HepG2 (cell line): ENCODE measurements around the gene CREG2. TPM values are rescaled to one million over a fixed set of nuclear protein-coding genes. Genes with fewer than 3 reads are reported as not detected.

Experiments used
- GPN1 ChIP-seq: sonication (generic); formaldehyde crosslinking; IDR thresholded peaks from 2 replicates; pipeline ENCODE4 v1.5.1; 2020; ENCODE audit warnings: missing genetic modification reagents, borderline replicate concordance
- HIC2 ChIP-seq: sonication (generic); formaldehyde crosslinking; IDR thresholded peaks from 2 replicates; pipeline ENCODE4 v1.9.0; 2022; ENCODE audit warnings: low read depth, missing genetic modification reagents
- HNRNPLL ChIP-seq: fragments of 200-400 bp; formaldehyde crosslinking; IDR thresholded peaks from 2 replicates; pipeline ENCODE4 v1.6.1; 2017; ENCODE audit warnings: mild to moderate bottlenecking, low read depth, low read length; ENCODE audit not compliant: poor library complexity, severe bottlenecking
- HOXA9 ChIP-seq: sonication (generic); formaldehyde crosslinking; IDR thresholded peaks from 2 replicates; pipeline ENCODE4 v1.8.1; 2022; ENCODE audit warnings: missing genetic modification reagents, mild to moderate bottlenecking, moderate library complexity, borderline replicate concordance
- IRX3 ChIP-seq: sonication (generic); formaldehyde crosslinking; IDR thresholded peaks from 2 replicates; pipeline ENCODE4 v1.8.1; 2023; ENCODE audit warnings: mild to moderate bottlenecking, low read depth, missing genetic modification reagents, borderline replicate concordance
- JUN ChIP-seq: sonication (generic); formaldehyde crosslinking; IDR thresholded peaks from 2 replicates; pipeline ENCODE4 v1.4.0; 2020; ENCODE audit warnings: mild to moderate bottlenecking, missing genetic modification reagents
- MED1 ChIP-seq: sonication (generic); formaldehyde crosslinking; IDR thresholded peaks from 2 replicates; pipeline ENCODE4 v1.4.0; 2020; ENCODE audit warnings: missing genetic modification reagents
- PAF1 ChIP-seq: IDR thresholded peaks from 2 replicates; pipeline ENCODE4 v1.6.1; 2016; ENCODE audit warnings: missing genetic modification reagents, missing compliant biosample characterization
- PATZ1 ChIP-seq: sonication (generic); formaldehyde crosslinking; IDR thresholded peaks from 2 replicates; pipeline ENCODE4 v1.4.0; 2020; ENCODE audit warnings: missing genetic modification reagents
- PCBP1 ChIP-seq: fragments of 200-400 bp; formaldehyde crosslinking; IDR thresholded peaks from 2 replicates; pipeline ENCODE4 v1.6.1; 2017; ENCODE audit warnings: mild to moderate bottlenecking, low read depth, low read length, borderline replicate concordance
- PHB2 ChIP-seq: fragments of 450-650 bp; IDR thresholded peaks from 2 replicates; pipeline ENCODE4 v1.6.1; 2018; ENCODE audit not compliant: partially characterized antibody
- POGK ChIP-seq: sonication (generic); formaldehyde crosslinking; conservative IDR thresholded peaks from 2 replicates; pipeline ENCODE4 v1.8.0; 2022; ENCODE audit warnings: mild to moderate bottlenecking, moderate library complexity, missing genetic modification reagents
- PPARG ChIP-seq: conservative IDR thresholded peaks from 2 replicates; pipeline ENCODE4 v1.6.1; 2016; ENCODE audit warnings: missing biosample characterization, missing genetic modification reagents
- RAD51 ChIP-seq: fragments of 450-650 bp; IDR thresholded peaks from 2 replicates; pipeline ENCODE4 v1.6.1; 2016; ENCODE audit warnings: borderline replicate concordance
- SIX1 ChIP-seq: sonication (generic); formaldehyde crosslinking; IDR thresholded peaks from 2 replicates; pipeline ENCODE4 v1.4.0; 2020; ENCODE audit warnings: missing genetic modification reagents, borderline replicate concordance
- TMF1 ChIP-seq: sonication (generic); formaldehyde crosslinking; IDR thresholded peaks from 2 replicates; pipeline ENCODE4 v1.8.1; 2022; ENCODE audit warnings: low read depth, missing genetic modification reagents
- TOPORS ChIP-seq: sonication (generic); formaldehyde crosslinking; IDR thresholded peaks from 2 replicates; pipeline ENCODE4 v1.8.0; 2023; ENCODE audit warnings: mild to moderate bottlenecking, missing genetic modification reagents
- ZFP41 ChIP-seq: sonication (generic); formaldehyde crosslinking; IDR thresholded peaks from 2 replicates; pipeline ENCODE4 v1.4.0; 2020; ENCODE audit warnings: mild to moderate bottlenecking, missing genetic modification reagents, borderline replicate concordance
- ZFP90 ChIP-seq: sonication (generic); formaldehyde crosslinking; IDR thresholded peaks from 2 replicates; pipeline ENCODE4 v1.8.0; 2022; ENCODE audit warnings: missing genetic modification reagents, mild to moderate bottlenecking, inconsistent platforms, borderline replicate concordance
- ZMYM2 ChIP-seq: sonication (generic); formaldehyde crosslinking; IDR thresholded peaks from 2 replicates; pipeline ENCODE4 v1.8.0; 2022; ENCODE audit warnings: mild to moderate bottlenecking, missing genetic modification reagents
- ZNF10 ChIP-seq: sonication (generic); formaldehyde crosslinking; IDR thresholded peaks from 2 replicates; pipeline ENCODE4 v1.4.0; 2020; ENCODE audit warnings: mild to moderate bottlenecking, low read depth, missing genetic modification reagents, borderline replicate concordance
- ZNF264 ChIP-seq: sonication (generic); formaldehyde crosslinking; IDR thresholded peaks from 2 replicates; pipeline ENCODE4 v1.4.0; 2020; ENCODE audit warnings: missing genetic modification reagents
- ZNF605 ChIP-seq: sonication (generic); formaldehyde crosslinking; IDR thresholded peaks from 2 replicates; pipeline ENCODE4 v1.8.0; 2022; ENCODE audit warnings: mild to moderate bottlenecking, missing genetic modification reagents
- ZNF607 ChIP-seq: sonication (generic); formaldehyde crosslinking; IDR thresholded peaks from 2 replicates; pipeline ENCODE4 v1.5.1; 2020; ENCODE audit warnings: missing genetic modification reagents, mild to moderate bottlenecking, borderline replicate concordance
- ZNF674 ChIP-seq: sonication (generic); formaldehyde crosslinking; IDR thresholded peaks from 2 replicates; pipeline ENCODE4 v1.5.0; 2020; ENCODE audit warnings: low read depth, mild to moderate bottlenecking, missing genetic modification reagents
- ZNF746 ChIP-seq: sonication (generic); formaldehyde crosslinking; IDR thresholded peaks from 2 replicates; pipeline ENCODE4 v1.8.0; 2022; ENCODE audit warnings: mild to moderate bottlenecking, missing genetic modification reagents
- polyA plus RNA-seq, 8 experiments: library from polyadenylated mRNA; depleted of rRNA in 3 of 8; stranded (reverse) in 7 of 8; unstranded in 1 of 8; fragments of >200 nt; fragmentation: Illumina TruSeq in 4 of 8; extraction: Trizol in 4 of 8; gene quantifications; 2 replicates each; pipeline versions ENCODE4 v1.2.1 to v1.2.3, GENCODE V29; 2011 to 2016; ENCODE audit warnings: low read depth in 4 of 8, missing spikeins in 1 of 8, mixed read lengths in 1 of 8; ENCODE audit not compliant: insufficient read depth in 1 of 8
- total RNA-seq, 5 experiments: library from RNA; depleted of rRNA; stranded (reverse); fragments of >200 nt; fragmentation: Illumina TruSeq; extraction: Trizol; gene quantifications; 2 replicates each; pipeline ENCODE4 v1.2.3, GENCODE V29; 2016; ENCODE audit warnings: low read depth in 1 of 5

The CREG2 gene
- total and polyA plus RNA-seq, 2 of the 13 experiments (the other 11 are each of a cell fraction or from before 2014, with no cell fraction given), result 0.18 to 0.26 TPM

GRCh38 chr2:101341901-101342624 lies 45.2 kb downstream of the CREG2 start (continued):
- TF ChIP-seq ZNF605 (CRISPR knock-in tag), result peak; percentile 64; the same call in 1 of the 2 replicates
- no peak for TF ChIP-seq ZNF607
- TF ChIP-seq GPN1 (CRISPR knock-in tag), result no peak
- 0 out of 2 replicates have a peak, but pooled peaks have one; percentile 41 for TF ChIP-seq ZNF746
- TF ChIP-seq TOPORS (CRISPR knock-in tag), result no peak
- TF ChIP-seq SIX1 (CRISPR knock-in tag), result no peak
- no peak for TF ChIP-seq RAD51
- no peak for TF ChIP-seq PHB2
- no peak for TF ChIP-seq ZNF674 (CRISPR knock-in tag)
- TF ChIP-seq JUN (CRISPR knock-in tag), result no peak
- TF ChIP-seq ZFP90 (CRISPR knock-in tag), result no peak
- TF ChIP-seq HIC2, result no peak
- TF ChIP-seq PATZ1 (CRISPR knock-in tag), result no peak
- peak; percentile 58 for TF ChIP-seq PPARG
- no peak for TF ChIP-seq ZNF10 (CRISPR knock-in tag)
- 0 out of 2 replicates have a peak, but pooled peaks have one; percentile 16 for TF ChIP-seq ZMYM2
- TF ChIP-seq MED1 (CRISPR knock-in tag), result peak; percentile 15; the same call in 1 of the 2 replicates
- TF ChIP-seq PCBP1, result no peak
- TF ChIP-seq POGK, result no peak
- TF ChIP-seq TMF1 (CRISPR knock-in tag), result no peak
- TF ChIP-seq HOXA9, result no peak
- TF ChIP-seq ZNF264 (CRISPR knock-in tag), result no peak
- TF ChIP-seq PAF1 (CRISPR knock-in tag), result no peak
- TF ChIP-seq HNRNPLL, result no peak
- TF ChIP-seq ZFP41, result no peak
- no peak for TF ChIP-seq IRX3 (CRISPR knock-in tag)
